Tibial nerve (tissue), 4 donors: ENCODE data around the gene BID.

Experiments used
- EP300 ChIP-seq, 2 donors: sonication (generic); formaldehyde crosslinking; IDR thresholded peaks; one replicate each; pipeline ENCODE4 v1.6.1; 2017; ENCODE audit warnings: antibody characterized with exemption in 2 of 2, mild to moderate bottlenecking in 1 of 2
- POLR2A ChIP-seq, 2 donors: fragments of 450-650 bp; IDR thresholded peaks; one replicate each; pipeline ENCODE4 v1.6.1; 2017; ENCODE audit warnings: antibody characterized with exemption in 2 of 2, mild to moderate bottlenecking in 2 of 2, moderate library complexity in 2 of 2
- TF ChIP-seq, protein P1 (sequence below), 5 experiments: fragments of 200-600 bp in 3 of 5; fragments of 450-650 bp in 2 of 5; sonication (generic) in 3 of 5; IDR thresholded peaks; one replicate each; pipeline ENCODE4 v1.5.1; 2016 to 2019; ENCODE audit warnings: antibody characterized with exemption in 5 of 5, mild to moderate bottlenecking in 3 of 5, moderate library complexity in 2 of 5

DNA sequence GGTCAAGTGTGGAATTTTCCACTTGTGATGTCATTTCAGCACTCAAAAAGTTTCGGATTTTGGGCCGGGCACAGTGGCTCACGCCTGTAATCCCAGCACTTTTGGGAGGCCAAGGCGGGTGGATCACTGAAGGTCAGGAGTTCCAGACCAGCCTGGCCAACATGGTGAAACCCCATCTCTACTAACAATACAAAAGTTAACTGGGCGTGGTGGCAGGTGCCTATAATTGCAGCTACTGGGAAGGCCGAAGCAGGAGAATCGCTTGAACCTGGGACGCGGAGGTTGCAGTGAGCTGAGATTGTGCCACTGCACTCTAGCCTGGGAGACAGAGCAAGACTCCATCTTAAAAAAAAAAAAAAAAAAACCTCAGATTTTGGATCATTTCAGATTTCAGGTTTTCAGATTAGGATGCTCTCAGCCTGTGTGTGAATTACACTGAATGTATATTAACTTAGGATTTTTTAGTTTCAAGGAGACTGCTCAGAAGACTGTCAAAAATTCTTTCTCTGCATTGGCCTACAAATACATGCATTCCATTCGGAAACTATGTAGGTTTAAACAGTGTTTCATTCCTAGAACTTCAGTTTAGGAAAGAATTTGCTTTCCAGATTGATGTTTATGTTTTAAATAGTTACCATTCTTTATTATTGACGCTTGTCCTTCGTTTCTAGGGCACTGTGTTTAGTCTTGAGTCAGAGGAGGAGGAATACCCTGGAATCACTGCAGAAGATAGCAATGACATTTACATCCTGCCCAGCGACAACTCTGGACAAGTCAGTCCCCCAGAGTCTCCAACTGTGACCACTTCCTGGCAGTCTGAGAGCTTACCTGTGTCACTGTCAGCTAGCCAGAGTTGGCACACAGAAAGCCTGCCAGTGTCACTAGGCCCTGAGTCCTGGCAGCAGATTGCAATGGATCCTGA lies 48.0 kb downstream of the BID start:
- TF ChIP-seq, protein P1, sequence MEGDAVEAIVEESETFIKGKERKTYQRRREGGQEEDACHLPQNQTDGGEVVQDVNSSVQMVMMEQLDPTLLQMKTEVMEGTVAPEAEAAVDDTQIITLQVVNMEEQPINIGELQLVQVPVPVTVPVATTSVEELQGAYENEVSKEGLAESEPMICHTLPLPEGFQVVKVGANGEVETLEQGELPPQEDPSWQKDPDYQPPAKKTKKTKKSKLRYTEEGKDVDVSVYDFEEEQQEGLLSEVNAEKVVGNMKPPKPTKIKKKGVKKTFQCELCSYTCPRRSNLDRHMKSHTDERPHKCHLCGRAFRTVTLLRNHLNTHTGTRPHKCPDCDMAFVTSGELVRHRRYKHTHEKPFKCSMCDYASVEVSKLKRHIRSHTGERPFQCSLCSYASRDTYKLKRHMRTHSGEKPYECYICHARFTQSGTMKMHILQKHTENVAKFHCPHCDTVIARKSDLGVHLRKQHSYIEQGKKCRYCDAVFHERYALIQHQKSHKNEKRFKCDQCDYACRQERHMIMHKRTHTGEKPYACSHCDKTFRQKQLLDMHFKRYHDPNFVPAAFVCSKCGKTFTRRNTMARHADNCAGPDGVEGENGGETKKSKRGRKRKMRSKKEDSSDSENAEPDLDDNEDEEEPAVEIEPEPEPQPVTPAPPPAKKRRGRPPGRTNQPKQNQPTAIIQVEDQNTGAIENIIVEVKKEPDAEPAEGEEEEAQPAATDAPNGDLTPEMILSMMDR (IDR thresholded peaks at IDR 0.05): no peak
- TF ChIP-seq POLR2A (IDR thresholded peaks at IDR 0.05): no peak
- TF ChIP-seq EP300 (IDR thresholded peaks at IDR 0.05): no peak
